Colonic mucosa (tissue), 4 donors: ENCODE results near the gene PLD1. TPM values are rescaled to one million over a fixed set of nuclear protein-coding genes. Genes with fewer than 3 reads are reported as not detected.

Experiments
- DNase-seq: peaks from one replicate; pipeline ENCODE4 v3.0.0-alpha.2; 2020
- H3K27ac ChIP-seq: fragments of 200-600 bp; one replicate; pipeline ENCODE4 v1.8.0; 2021
- H3K27me3 ChIP-seq: fragments of 200-600 bp; one replicate; pipeline ENCODE4 v1.8.0; 2021
- H3K36me3 ChIP-seq: fragments of 200-600 bp; one replicate; pipeline ENCODE4 v1.8.0; 2021
- H3K4me1 ChIP-seq: fragments of 200-600 bp; one replicate; pipeline ENCODE4 v1.8.0; 2021; ENCODE audit warnings: mild to moderate bottlenecking
- H3K4me3 ChIP-seq: fragments of 200-600 bp; one replicate; pipeline ENCODE4 v1.8.0; 2021
- H3K9ac ChIP-seq, 2 donors: one replicate each; pipeline ENCODE4 v1.7.0; 2013; ENCODE audit warnings: control low read depth in 2 of 2, low read depth in 2 of 2, low read length in 2 of 2
- H3K9me3 ChIP-seq: fragments of 200-600 bp; one replicate; pipeline ENCODE4 v1.8.0; 2021
- CTCF ChIP-seq: fragments of 200-600 bp; IDR thresholded peaks from one replicate; pipeline ENCODE4 v1.8.0; 2022; ENCODE audit warnings: antibody characterized with exemption, mild to moderate bottlenecking
- intact Hi-C: fragments of 100-400 bp; cut with DNase I; formaldehyde crosslinking; loops from one replicate; pipeline ENCODE4 v1.14.1; 2022
- total RNA-seq, 2 donors: library from RNA; stranded (reverse); fragmentation: NEBNext Ultra II Directional in 1 of 2; extraction: Animal tissue kit (Norgen Biotek cat#: 25700) in 1 of 2; gene quantifications; one replicate each; pipeline ENCODE4 v1.2.1, GENCODE V29; 2021
- donor health status: healthy.
- donor health status: DM: no; HTN: no; CAD: no.
- donor health status: DM: no; HTN: no; CAD: no.

PLD1 gene
- total RNA-seq, 2 donors from 2014 or later = 49.6 to 81.3 TPM

GRCh38 chr3:171704814-171705213 lies 105.5 kb downstream of the PLD1 start:
- intact Hi-C loops = no loop called here
- H3K4me1 ChIP-seq = no peaks in the 10 kb centered on the region
- H3K27ac ChIP-seq = no peak overlapping the region
- H3K36me3 ChIP-seq = no peaks in the 10 kb centered on the region
- TF ChIP-seq CTCF = no peak
- H3K4me3 ChIP-seq = no peak overlapping the region
- no peak overlapping the region for H3K9ac ChIP-seq
- no peaks in the 10 kb centered on the region for H3K27me3 ChIP-seq
- H3K9me3 ChIP-seq = no peaks in the 10 kb centered on the region
- DNase-seq = no peak

- H3K27me3 ChIP-seq = no peaks in the 10 kb centered on the region
- TF ChIP-seq CTCF = peak; percentile 37
- H3K4me3 ChIP-seq = no peak overlapping the region
- no peaks in the 10 kb centered on the region for H3K9me3 ChIP-seq
- no peak overlapping the region for H3K27ac ChIP-seq
- intact Hi-C loops = no loop called here
- H3K4me1 ChIP-seq = no peaks in the 10 kb centered on the region
- no peak overlapping the region for H3K9ac ChIP-seq
- DNase-seq = peak; percentile 52
- H3K36me3 ChIP-seq = no peaks in the 10 kb centered on the region
Observed at GRCh38 chr3:171704002-171704401, 106.3 kb downstream of the PLD1 start.

GRCh38 chr3:171703144-171703543 lies 107.1 kb downstream of the PLD1 start:
- TF ChIP-seq CTCF = no peak
- no peaks in the 10 kb centered on the region for H3K36me3 ChIP-seq
- no peak overlapping the region for H3K4me3 ChIP-seq
- DNase-seq = no peak
- no peaks in the 10 kb centered on the region for H3K4me1 ChIP-seq
- H3K27ac ChIP-seq = no peak overlapping the region
- H3K27me3 ChIP-seq = no peaks in the 10 kb centered on the region
- H3K9ac ChIP-seq = no peak overlapping the region
- H3K9me3 ChIP-seq = no peaks in the 10 kb centered on the region
- intact Hi-C loops = no loop called here

GRCh38 chr3:171700653-171701052 lies 109.6 kb downstream of the PLD1 start:
- H3K9me3 ChIP-seq = no peaks in the 10 kb centered on the region
- no peak for TF ChIP-seq CTCF
- H3K4me1 ChIP-seq = no peaks in the 10 kb centered on the region
- H3K9ac ChIP-seq = no peak overlapping the region
- H3K27me3 ChIP-seq = no peaks in the 10 kb centered on the region
- H3K4me3 ChIP-seq = no peak overlapping the region
- no peak overlapping the region for H3K27ac ChIP-seq
- no peaks in the 10 kb centered on the region for H3K36me3 ChIP-seq
- intact Hi-C loops = no loop called here
- DNase-seq = no peak

GRCh38 chr3:171700157-171700556 lies 110.1 kb downstream of the PLD1 start:
- H3K27me3 ChIP-seq = no peaks in the 10 kb centered on the region
- no peak for TF ChIP-seq CTCF
- no peaks in the 10 kb centered on the region for H3K9me3 ChIP-seq
- no peaks in the 10 kb centered on the region for H3K4me1 ChIP-seq
- no peaks in the 10 kb centered on the region for H3K36me3 ChIP-seq
- DNase-seq = no peak
- H3K4me3 ChIP-seq = no peak overlapping the region
- H3K27ac ChIP-seq = no peak overlapping the region
- intact Hi-C loops = no loop called here
- no peak overlapping the region for H3K9ac ChIP-seq

GRCh38 chr3:171699601-171700000 lies 110.7 kb downstream of the PLD1 start:
- DNase-seq = no peak
- Histone ChIP-seq H3K36me3 (no peaks in the 10 kb centered on the region), H3K9ac (no peak overlapping the region), H3K27me3 (no peaks in the 10 kb centered on the region), H3K27ac (no peak overlapping the region), H3K9me3 (no peaks in the 10 kb centered on the region), H3K4me3 (no peak overlapping the region), H3K4me1 (no peaks in the 10 kb centered on the region)
- TF ChIP-seq CTCF = no peak
- intact Hi-C loops = no loop called here
